GM12878 (cell line): ENCODE measurements around the gene TGM2. TPM values are rescaled to one million over a fixed set of nuclear protein-coding genes. Genes with fewer than 3 reads are reported as not detected.

ENCODE experiments used
- ATAC-seq: fragments of 200-7000 bp; cut with Tn5 transposase; 3 replicates; pipeline ENCODE4 v1.9.1; 2020; ENCODE audit warnings: mild to moderate bottlenecking, moderate library complexity
- BruUV-seq: library from RNA; stranded (reverse); fragments of 400-500 nt; replicated peaks from 2 replicates; lab custom pipeline; 2021; lab: Mats Ljungman, UMichigan
- CTCF ChIA-PET: fragments of 300-600 bp; sonication (Branson Sonifier 250); formaldehyde crosslinking; extraction: SDS; loops from one replicate; lab custom pipeline; 2021; ENCODE audit warnings: inconsistent platforms; lab: Yijun Ruan, JAX
- POLR2A ChIA-PET: fragments of 350-600 bp; formaldehyde crosslinking; extraction: SDS; loops from one replicate; lab custom pipeline; 2021; ENCODE audit warnings: inconsistent platforms; lab: Charles Lee
- RAD21 ChIA-PET: fragments of 300-600 bp; sonication (Branson Sonifier 250); formaldehyde crosslinking; loops from one replicate; lab custom pipeline; 2023; ENCODE audit warnings: antibody characterized with exemption; ENCODE audit not compliant: unreplicated experiment; lab: Charles Lee
- SMC1A ChIA-PET: fragments of 300-600 bp; sonication (Branson Sonifier 250); formaldehyde crosslinking; loops from one replicate; lab custom pipeline; 2023; ENCODE audit not compliant: unreplicated experiment, uncharacterized antibody; lab: Charles Lee
- DNase-seq: peaks from one replicate; pipeline ENCODE4 v3.0.0-alpha.2; 2011; ENCODE audit warnings: low read depth, low spot score
- FAIRE-seq: peaks from 3 replicates; lab custom pipeline; 2011; peaks lifted over from hg19 to GRCh38; lab: Jason Lieb, UNC
- H2AFZ ChIP-seq: 2 replicates; pipeline ENCODE4 v1.6.0; 2011; ENCODE audit warnings: low read depth, low read length, control low read depth; ENCODE audit not compliant: control insufficient read depth
- H3K27ac ChIP-seq: 2 replicates; pipeline ENCODE4 v1.5.1; 2011; ENCODE audit warnings: control low read depth; ENCODE audit not compliant: control insufficient read depth, insufficient read depth
- H3K27me3 ChIP-seq, 2 experiments: replicated peaks in 1 of 2; 2 replicates each; pipeline versions ENCODE4 v1.6.0 to v1.6.1; 2011; ENCODE audit warnings: low read length in 1 of 2; ENCODE audit not compliant: control insufficient read depth in 2 of 2, insufficient read depth in 2 of 2
- H3K36me3 ChIP-seq, 2 experiments: 2 replicates each; pipeline ENCODE4 v1.5.1; 2011; ENCODE audit warnings: low read length in 1 of 2; ENCODE audit not compliant: control insufficient read depth in 2 of 2, insufficient read depth in 2 of 2
- H3K4me1 ChIP-seq: 2 replicates; pipeline ENCODE4 v1.6.1; 2011; ENCODE audit warnings: mild to moderate bottlenecking, low read length, moderate library complexity, mixed read lengths; ENCODE audit not compliant: control insufficient read depth, insufficient read depth
- H3K4me2 ChIP-seq: 2 replicates; pipeline ENCODE4 v1.6.0; 2011; ENCODE audit warnings: control low read depth; ENCODE audit not compliant: control insufficient read depth, insufficient read depth
- H3K4me3 ChIP-seq: fragments of 200-600 bp; sonication (generic); 2 replicates; pipeline ENCODE4 v1.5.1; 2016
- H3K79me2 ChIP-seq: 2 replicates; pipeline ENCODE4 v1.6.0; 2011; ENCODE audit warnings: low read length; ENCODE audit not compliant: control insufficient read depth, insufficient read depth
- H3K9ac ChIP-seq: 2 replicates; pipeline ENCODE4 v1.8.0; 2011; ENCODE audit warnings: low read length, control low read depth, mixed read lengths; ENCODE audit not compliant: control insufficient read depth, insufficient read depth
- H3K9me3 ChIP-seq: replicated peaks from 3 replicates; pipeline ENCODE4 v1.5.1; 2011; ENCODE audit warnings: mild to moderate bottlenecking, low read length; ENCODE audit not compliant: control insufficient read depth, insufficient read depth
- H4K20me1 ChIP-seq: 2 replicates; pipeline ENCODE4 v1.6.0; 2011; ENCODE audit not compliant: control insufficient read depth, insufficient read depth
- ATF7 ChIP-seq: fragments of 450-650 bp; IDR thresholded peaks from 2 replicates; pipeline ENCODE4 v1.6.1; 2016; ENCODE audit warnings: low read depth, mild to moderate bottlenecking
- CEBPB ChIP-seq, 2 experiments: fragments of 150-350 bp in 1 of 2; IDR thresholded peaks; 2 replicates each; pipeline ENCODE4 v1.6.1; 2012 to 2014; ENCODE audit warnings: low read depth in 2 of 2, low read length in 2 of 2, borderline replicate concordance in 1 of 2, inconsistent platforms in 1 of 2
- KLF5 ChIP-seq: fragments of 450-650 bp; IDR thresholded peaks from 2 replicates; pipeline ENCODE4 v1.6.1; 2014; ENCODE audit warnings: mild to moderate bottlenecking; ENCODE audit not compliant: partially characterized antibody
- MEF2A ChIP-seq: IDR thresholded peaks from 2 replicates; pipeline ENCODE4 v1.6.1; 2011; ENCODE audit warnings: low read depth, mild to moderate bottlenecking, low read length, moderate library complexity; ENCODE audit not compliant: insufficient read depth
- NFYA ChIP-seq: IDR thresholded peaks from 2 replicates; pipeline ENCODE4 v1.6.1; 2011; ENCODE audit warnings: low read depth, mild to moderate bottlenecking, low read length, improper control_type of control experiment, borderline replicate concordance
- NFYB ChIP-seq: IDR thresholded peaks from 2 replicates; pipeline ENCODE4 v1.6.1; 2011; ENCODE audit warnings: low read depth, mild to moderate bottlenecking, low read length, improper control_type of control experiment, moderate library complexity; ENCODE audit not compliant: insufficient read depth
- NR2F1 ChIP-seq: fragments of 450-650 bp; conservative IDR thresholded peaks from 2 replicates; pipeline ENCODE4 v1.6.1; 2017; ENCODE audit warnings: mild to moderate bottlenecking
- POLR2AphosphoS5 ChIP-seq: IDR thresholded peaks from 2 replicates; pipeline ENCODE4 v1.6.1; 2011; ENCODE audit warnings: mild to moderate bottlenecking, low read length, inconsistent platforms
- RB1 ChIP-seq: fragments of 450-650 bp; formaldehyde crosslinking; IDR thresholded peaks from 2 replicates; pipeline ENCODE4 v1.6.1; 2017; ENCODE audit warnings: mild to moderate bottlenecking, borderline replicate concordance
- RELA ChIP-seq: fragments of 450-650 bp; IDR thresholded peaks from 2 replicates; pipeline ENCODE4 v1.8.0; 2014; ENCODE audit warnings: borderline replicate concordance; ENCODE audit not compliant: partially characterized antibody
- RUNX3 ChIP-seq: IDR thresholded peaks from 2 replicates; pipeline ENCODE4 v1.6.1; 2012; ENCODE audit warnings: low read length, inconsistent platforms
- SP1 ChIP-seq: IDR thresholded peaks from one replicate; pipeline ENCODE4 v1.6.1; 2011; ENCODE audit warnings: low read depth, low read length
- SREBF1 ChIP-seq: IDR thresholded peaks from 2 replicates; pipeline ENCODE4 v1.6.1; 2012; ENCODE audit warnings: mild to moderate bottlenecking, low read length
- SRF ChIP-seq, 2 experiments: IDR thresholded peaks; 2 replicates each; pipeline ENCODE4 v1.6.1; 2011; ENCODE audit warnings: low read depth in 2 of 2, low read length in 2 of 2, mild to moderate bottlenecking in 1 of 2, moderate library complexity in 1 of 2
- STAT3 ChIP-seq: IDR thresholded peaks from 2 replicates; pipeline ENCODE4 v1.6.1; 2011; ENCODE audit warnings: low read depth, low read length, improper control_type of control experiment
- SUZ12 ChIP-seq: fragments of 200-600 bp; sonication (generic); IDR thresholded peaks from one replicate; pipeline ENCODE4 v1.6.1; 2018; ENCODE audit warnings: antibody characterized with exemption, mild to moderate bottlenecking; ENCODE audit not compliant: unreplicated experiment
- WRNIP1 ChIP-seq: IDR thresholded peaks from 2 replicates; pipeline ENCODE4 v1.6.1; 2011; ENCODE audit warnings: low read depth, low read length, improper control_type of control experiment, borderline replicate concordance
- WGBS: methylation state at CpG from one replicate; pipeline ENCODE4 v1.1.6; 2016; ENCODE audit warnings: low lambda C conversion rate; ENCODE audit not compliant: insufficient replicate concordance, insufficient coverage; ENCODE audit errors: missing lambda C conversion rate; 5-methylcytosine and 5-hydroxymethylcytosine counted together
- in situ Hi-C: fragments of 300-500 bp; cut with MboI; formaldehyde crosslinking; loops from 9 replicates; pipeline ENCODE4 v1.14.3; 2018; ENCODE audit warnings: mixed read lengths
- intact Hi-C: fragments of 100-400 bp; cut with micrococcal nuclease; formaldehyde crosslinking; loops from one replicate; pipeline ENCODE4 v1.14.2; 2022; ENCODE audit not compliant: unreplicated experiment
- polyA plus RNA-seq, 11 experiments: library from polyadenylated mRNA; depleted of rRNA in 4 of 11; unstranded in 6 of 11; stranded (reverse) in 5 of 11; fragments of >200 nt; fragmentation: Nextera tagmentation in 4 of 11; fragmentation: Illumina TruSeq in 1 of 11; extraction: Ambion mirVana in 4 of 11; extraction: Trizol in 1 of 11; gene quantifications; 1 replicate in 1 of 11; 2 replicates in 10 of 11; pipeline versions ENCODE4 v1.2.1 to v1.2.3, GENCODE V29; 2011 to 2016; ENCODE audit warnings: inconsistent platforms in 2 of 11, missing spikeins in 2 of 11, low read depth in 1 of 11
- total RNA-seq, 4 experiments: library from RNA; depleted of rRNA in 3 of 4; stranded (reverse); fragments of >200 nt in 3 of 4; fragmentation: Illumina TruSeq in 1 of 4; extraction: Trizol in 1 of 4; gene quantifications; 2 replicates each; pipeline versions ENCODE4 v1.2.1 to v1.2.3, GENCODE V29; 2013 to 2021
- TF ChIP-seq, protein P1 (sequence below): fragments of 450-650 bp; IDR thresholded peaks from 2 replicates; pipeline ENCODE4 v1.6.1; 2016; ENCODE audit warnings: mild to moderate bottlenecking

TGM2 gene
- total and polyA plus RNA-seq, 10 of the 15 experiments (the other 5 are each of a cell fraction or from before 2014, with no cell fraction given): 0.11 to 1.9 (median 0.51) TPM

- no peak for TF ChIP-seq SRF (IDR thresholded peaks at IDR 0.05; ENCODE audit: low read depth in 2 of 2, low read length in 2 of 2)
These were observed 17.9 kb downstream of the TGM2 start (continued) for GRCh38 chr20:38147163-38147562.

GRCh38 chr20:38146628-38147027 lies 18.4 kb downstream of the TGM2 start:
- no TSS peak for BruUV-seq
- no peak for ATAC-seq
- POLR2A ChIA-PET: no interaction called here

GRCh38 chr20:38146156-38146555 lies 18.9 kb downstream of the TGM2 start:
- ChIA-PET POLR2A (interaction anchor here (0.6 to 0.7 kb wide), 3 partner anchors 66 to 1550 kb away, joined by 3 to 4 read pairs (median 3); no protein-coding TSS in a partner anchor), SMC1A (no interaction called here), CTCF (interaction anchor here (4.1 kb wide), 1 partner anchor 72 kb away, joined by 20 read pairs; no protein-coding TSS in a partner anchor), RAD21 (no interaction called here)
- DNase-seq (no peak), ATAC-seq (no peak), FAIRE-seq (no peak)
- H3K79me2 ChIP-seq: no peaks in the 10 kb centered on the region
- H3K36me3 ChIP-seq: no peaks in the 10 kb centered on the region
- H3K4me1 ChIP-seq: peaks cover 7% of the 10 kb centered on the region
- no peak overlapping the region for H3K9ac ChIP-seq
- BruUV-seq: no TSS peak
- no peaks in the 10 kb centered on the region; the same call in 2 of the 3 replicates for H3K9me3 ChIP-seq
- intact Hi-C loops: no loop called here
- no peak overlapping the region for H3K4me2 ChIP-seq
- no peak overlapping the region for H3K27ac ChIP-seq
- no peak overlapping the region for H2AFZ ChIP-seq
- WGBS: 61% methylated on average over 4 of the region's 4 CpGs
- H3K4me3 ChIP-seq: no peak overlapping the region
- no peaks in the 10 kb centered on the region for H4K20me1 ChIP-seq
- H3K27me3 ChIP-seq: no peaks in the 10 kb centered on the region
- in situ Hi-C loops: no loop called here
- TF ChIP-seq NR2F1 (no peak), RB1 (no peak), RUNX3 (no peak), CEBPB (IDR thresholded peaks at IDR 0.05; ENCODE audit: borderline replicate concordance in 1 of 2, low read depth in 2 of 2, low read length in 2 of 2) (no peak), SP1 (no peak), RELA (no peak), KLF5 (no peak), NFYA (no peak), WRNIP1 (no peak), SREBF1 (no peak)
- TF ChIP-seq, protein P1, sequence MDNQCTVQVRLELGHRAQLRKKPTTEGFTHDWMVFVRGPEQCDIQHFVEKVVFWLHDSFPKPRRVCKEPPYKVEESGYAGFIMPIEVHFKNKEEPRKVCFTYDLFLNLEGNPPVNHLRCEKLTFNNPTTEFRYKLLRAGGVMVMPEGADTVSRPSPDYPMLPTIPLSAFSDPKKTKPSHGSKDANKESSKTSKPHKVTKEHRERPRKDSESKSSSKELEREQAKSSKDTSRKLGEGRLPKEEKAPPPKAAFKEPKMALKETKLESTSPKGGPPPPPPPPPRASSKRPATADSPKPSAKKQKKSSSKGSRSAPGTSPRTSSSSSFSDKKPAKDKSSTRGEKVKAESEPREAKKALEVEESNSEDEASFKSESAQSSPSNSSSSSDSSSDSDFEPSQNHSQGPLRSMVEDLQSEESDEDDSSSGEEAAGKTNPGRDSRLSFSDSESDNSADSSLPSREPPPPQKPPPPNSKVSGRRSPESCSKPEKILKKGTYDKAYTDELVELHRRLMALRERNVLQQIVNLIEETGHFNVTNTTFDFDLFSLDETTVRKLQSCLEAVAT: no peak

More at GRCh38 chr20:38146628-38147027, 18.4 kb downstream of the TGM2 start:
- CTCF ChIA-PET: interaction anchor here (4.1 kb wide), 1 partner anchor 72 kb away, joined by 20 read pairs; no protein-coding TSS in a partner anchor
- H4K20me1 ChIP-seq: no peaks in the 10 kb centered on the region
- no peak overlapping the region for H3K4me2 ChIP-seq
- WGBS: 90% methylated on average over 19 of the region's 20 CpGs
- no peak overlapping the region for H3K4me3 ChIP-seq
- intact Hi-C loops: no loop called here
- no peaks in the 10 kb centered on the region for H3K27me3 ChIP-seq
- H3K79me2 ChIP-seq: no peaks in the 10 kb centered on the region
- TF ChIP-seq MEF2A (no peak), STAT3 (no peak), ATF7 (no peak), POLR2AphosphoS5 (no peak), NFYB (no peak), SUZ12 (no peak)
- TF ChIP-seq, all 136 proteins: peak for 0
- no peak overlapping the region for H3K27ac ChIP-seq
- no peak overlapping the region for H2AFZ ChIP-seq
- H3K9ac ChIP-seq: no peak overlapping the region
- SMC1A ChIA-PET: no interaction called here
- H3K36me3 ChIP-seq: no peaks in the 10 kb centered on the region
- in situ Hi-C loops: no loop called here
- RAD21 ChIA-PET: no interaction called here
- DNase-seq (no peak), FAIRE-seq (no peak)
- H3K9me3 ChIP-seq: no peaks in the 10 kb centered on the region; the same call in 2 of the 3 replicates
- peaks cover 11% of the 10 kb centered on the region for H3K4me1 ChIP-seq
